Caco-2 (cell line): Measurements from ENCODE around the gene TBX6. TPM values are rescaled to one million over a fixed set of nuclear protein-coding genes. Genes with fewer than 3 reads are reported as not detected.

ENCODE experiments used
- BruUV-seq: library from RNA; stranded (reverse); fragments of 400-500 nt; replicated peaks from 2 replicates; lab custom pipeline; 2021; lab: Mats Ljungman, UMichigan
- CTCF ChIA-PET: fragments of 300-600 bp; sonication (Branson Sonifier 250); formaldehyde crosslinking; loops from one replicate; lab custom pipeline; 2022; ENCODE audit warnings: antibody characterized with exemption; lab: Charles Lee
- POLR2A ChIA-PET: fragments of 300-600 bp; sonication (Branson Sonifier 250); formaldehyde crosslinking; loops from one replicate; lab custom pipeline; 2022; ENCODE audit warnings: antibody characterized with exemption; lab: Charles Lee
- DNase-seq, 2 experiments: peaks; one replicate each; pipeline versions ENCODE4 v3.0.0 to v3.0.0-alpha.2; 2020 to 2022
- H3K27me3 ChIP-seq: replicated peaks from 2 replicates; pipeline ENCODE4 v1.6.0; 2011; ENCODE audit warnings: low read length; ENCODE audit not compliant: control insufficient read depth, insufficient read depth
- H3K36me3 ChIP-seq: 2 replicates; pipeline ENCODE4 v1.5.1; 2011; ENCODE audit warnings: low read length; ENCODE audit not compliant: control insufficient read depth, insufficient read depth
- H3K4me1 ChIP-seq: fragments of 250-450 bp; sonication (Bioruptor Pico); 2 replicates; pipeline ENCODE4 v1.5.1; 2020; ENCODE audit warnings: mild to moderate bottlenecking
- H3K4me3 ChIP-seq: 2 replicates; pipeline ENCODE4 v1.5.1; 2011; ENCODE audit warnings: low read depth, mild to moderate bottlenecking, control low read depth, low read length
- H3K9me3 ChIP-seq: fragments of 250-450 bp; sonication (Bioruptor Pico); 2 replicates; pipeline ENCODE4 v1.5.1; 2020; ENCODE audit warnings: mild to moderate bottlenecking, moderate library complexity
- H3K27ac Mint-ChIP-seq: one replicate; pipeline ENCODE4 v1.8.0; 2022; ENCODE audit warnings: mixed read lengths; ENCODE audit not compliant: unreplicated experiment
- H3K27me3 Mint-ChIP-seq: one replicate; pipeline ENCODE4 v1.8.0; 2022; ENCODE audit warnings: mixed read lengths; ENCODE audit not compliant: insufficient read depth, unreplicated experiment
- H3K36me3 Mint-ChIP-seq: one replicate; pipeline ENCODE4 v1.8.0; 2022; ENCODE audit warnings: mild to moderate bottlenecking, mixed read lengths; ENCODE audit not compliant: insufficient read depth, unreplicated experiment
- H3K4me1 Mint-ChIP-seq: one replicate; pipeline ENCODE4 v1.8.0; 2022; ENCODE audit warnings: low read depth, mixed read lengths; ENCODE audit not compliant: unreplicated experiment
- H3K4me3 Mint-ChIP-seq: one replicate; pipeline ENCODE4 v1.8.0; 2022; ENCODE audit warnings: mild to moderate bottlenecking, moderate library complexity, mixed read lengths; ENCODE audit not compliant: unreplicated experiment
- H3K9me3 Mint-ChIP-seq: one replicate; pipeline ENCODE4 v1.8.0; 2022; ENCODE audit warnings: mixed read lengths; ENCODE audit not compliant: unreplicated experiment
- intact Hi-C: fragments of 100-400 bp; cut with micrococcal nuclease; formaldehyde crosslinking; loops from one replicate; pipeline ENCODE4 v1.10.0; 2022; ENCODE audit not compliant: unreplicated experiment
- total RNA-seq: library from RNA; stranded (reverse); gene quantifications from 2 replicates; pipeline ENCODE4 v1.2.3, GENCODE V29; 2022
- TF ChIP-seq, protein P1 (sequence below), 2 experiments: fragments of 200-600 bp in 1 of 2; IDR thresholded peaks; 1 replicate in 1 of 2; 2 replicates in 1 of 2; pipeline versions ENCODE4 v1.5.1 to v1.8.0; 2011 to 2022; ENCODE audit warnings: antibody characterized with exemption in 1 of 2, control low read depth in 1 of 2, inconsistent platforms in 1 of 2, low read depth in 1 of 2, low read length in 1 of 2, mild to moderate bottlenecking in 1 of 2, moderate library complexity in 1 of 2; ENCODE audit not compliant: insufficient read depth in 1 of 2, severe bottlenecking in 1 of 2, unreplicated experiment in 1 of 2

Gene TBX6
- total RNA-seq, 1 experiment from 2014 or later: 1.1 TPM

GRCh38 chr16:30124985-30125379 lies 33.3 kb upstream of the TBX6 start:
- no peaks in the 10 kb centered on the region for H3K9me3 ChIP-seq
- Mint-ChIP-seq H3K36me3 (peaks cover 17% of the 10 kb centered on the region), H3K27me3 (no peaks in the 10 kb centered on the region), H3K27ac (no peak overlapping the region), H3K4me1 (peaks cover 6% of the 10 kb centered on the region), H3K9me3 (no peaks in the 10 kb centered on the region), H3K4me3 (no peak overlapping the region)
- intact Hi-C loops: no loop called here
- peaks cover 7% of the 10 kb centered on the region for H3K4me1 ChIP-seq
- POLR2A ChIA-PET: no interaction called here
- DNase-seq: no peak
- no peak overlapping the region for H3K4me3 ChIP-seq
- no TSS peak for BruUV-seq
- 0 out of 2 replicates have a peak, but pooled peaks cover 1% of the 10 kb centered on the region for H3K36me3 ChIP-seq
- no peaks in the 10 kb centered on the region for H3K27me3 ChIP-seq
- TF ChIP-seq, protein P1, sequence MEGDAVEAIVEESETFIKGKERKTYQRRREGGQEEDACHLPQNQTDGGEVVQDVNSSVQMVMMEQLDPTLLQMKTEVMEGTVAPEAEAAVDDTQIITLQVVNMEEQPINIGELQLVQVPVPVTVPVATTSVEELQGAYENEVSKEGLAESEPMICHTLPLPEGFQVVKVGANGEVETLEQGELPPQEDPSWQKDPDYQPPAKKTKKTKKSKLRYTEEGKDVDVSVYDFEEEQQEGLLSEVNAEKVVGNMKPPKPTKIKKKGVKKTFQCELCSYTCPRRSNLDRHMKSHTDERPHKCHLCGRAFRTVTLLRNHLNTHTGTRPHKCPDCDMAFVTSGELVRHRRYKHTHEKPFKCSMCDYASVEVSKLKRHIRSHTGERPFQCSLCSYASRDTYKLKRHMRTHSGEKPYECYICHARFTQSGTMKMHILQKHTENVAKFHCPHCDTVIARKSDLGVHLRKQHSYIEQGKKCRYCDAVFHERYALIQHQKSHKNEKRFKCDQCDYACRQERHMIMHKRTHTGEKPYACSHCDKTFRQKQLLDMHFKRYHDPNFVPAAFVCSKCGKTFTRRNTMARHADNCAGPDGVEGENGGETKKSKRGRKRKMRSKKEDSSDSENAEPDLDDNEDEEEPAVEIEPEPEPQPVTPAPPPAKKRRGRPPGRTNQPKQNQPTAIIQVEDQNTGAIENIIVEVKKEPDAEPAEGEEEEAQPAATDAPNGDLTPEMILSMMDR (IDR thresholded peaks at IDR 0.05; ENCODE audit: insufficient read depth in 1 of 2, low read depth in 1 of 2, low read length in 1 of 2, severe bottlenecking in 1 of 2, unreplicated experiment in 1 of 2): no peak
- CTCF ChIA-PET: interaction anchor here (1.0 to 2.2 kb wide), 2 partner anchors 13 to 34 kb away, joined by 3 to 8 read pairs; partner anchors contain the start of gene TBX6

DNA sequence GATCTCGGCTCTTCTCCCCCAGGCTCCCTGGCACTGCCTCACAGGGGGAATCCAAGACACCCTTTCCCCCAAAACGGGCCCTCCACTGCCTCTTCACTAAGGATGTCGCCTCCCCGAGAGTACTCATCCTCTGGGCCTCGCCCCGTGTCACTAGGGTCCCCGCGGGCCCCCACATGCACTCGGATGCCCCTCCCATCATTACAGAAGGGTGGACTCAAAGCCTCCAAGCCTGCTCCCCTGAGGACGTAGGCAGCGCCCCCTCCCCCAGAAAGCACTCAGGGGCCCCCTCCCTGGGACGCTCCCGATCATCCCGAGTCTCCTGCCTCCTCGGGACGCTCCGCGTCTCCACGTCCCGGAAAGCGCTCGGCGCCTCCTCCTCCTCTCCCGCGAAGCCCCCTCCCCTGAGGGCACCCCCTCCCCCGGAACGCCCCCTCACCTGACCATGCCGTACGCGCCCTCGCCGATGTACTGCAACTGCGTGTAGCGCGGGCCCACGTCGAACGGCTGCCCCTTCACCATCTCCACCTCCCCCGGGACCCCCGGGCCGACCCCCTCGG lies 31.0 kb upstream of the TBX6 start:
- H3K4me3 Mint-ChIP-seq: peak overlapping the region; percentile 85
- peak in 1 of 2 experiments; percentile 48 for DNase-seq
- no TSS peak for BruUV-seq

DNA sequence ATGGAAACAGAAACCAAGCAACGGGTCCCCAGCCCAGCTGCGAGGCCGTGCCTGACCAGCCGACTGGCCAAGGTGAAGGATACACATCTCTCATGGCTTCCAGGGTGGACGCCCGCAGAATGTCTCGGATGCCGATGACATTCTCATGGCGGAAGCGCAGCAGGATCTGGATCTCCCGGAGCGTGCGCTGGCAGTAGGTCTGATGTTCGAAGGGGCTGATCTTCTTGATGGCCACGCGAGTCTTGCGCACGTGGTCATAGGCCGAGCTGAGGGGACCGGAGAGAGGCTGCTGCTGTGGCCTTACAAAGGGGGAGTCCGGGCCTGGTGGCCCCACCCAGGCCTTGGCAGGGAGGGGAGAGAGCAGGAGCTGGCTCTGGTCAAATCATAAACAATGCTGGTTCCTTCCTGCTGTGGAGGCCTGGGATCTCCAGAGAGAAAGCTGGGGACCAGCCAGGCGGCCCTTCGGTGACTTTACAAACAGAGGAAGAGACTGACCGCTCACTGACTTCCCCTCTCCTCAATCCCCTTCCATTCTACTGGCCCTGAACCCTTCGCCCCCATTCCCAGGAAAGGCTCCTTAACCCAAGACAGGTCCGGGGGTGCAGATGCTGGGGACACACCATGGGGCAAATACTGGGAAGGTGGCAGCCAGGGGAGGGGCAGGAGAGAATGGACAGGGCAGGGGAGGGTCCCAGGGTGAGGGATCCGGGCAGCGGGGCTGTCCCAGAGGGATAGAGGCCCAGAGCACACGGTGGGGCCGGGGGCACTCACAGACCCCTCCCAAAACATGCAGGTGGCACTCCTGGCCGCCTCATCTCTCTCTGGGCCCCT lies 30.2 kb upstream of the TBX6 start:
- Histone ChIP-seq H3K9me3 (no peaks in the 10 kb centered on the region), H3K27me3 (no peaks in the 10 kb centered on the region), H3K4me1 (peaks cover 7% of the 10 kb centered on the region), H3K4me3 (peak overlapping the region; percentile 92), H3K36me3 (peaks cover 1% of the 10 kb centered on the region; the same call in 1 of the 2 replicates)
- intact Hi-C loops: loop anchor here (2.0 kb wide), 1 partner anchor 21 kb away; no protein-coding TSS in a partner anchor
- Mint-ChIP-seq H3K27ac (peak overlapping the region; percentile 84), H3K27me3 (no peaks in the 10 kb centered on the region), H3K36me3 (peaks cover 15% of the 10 kb centered on the region), H3K9me3 (no peaks in the 10 kb centered on the region), H3K4me1 (peaks cover 6% of the 10 kb centered on the region), H3K4me3 (peak overlapping the region; percentile 85)
- ChIA-PET CTCF (no interaction called here), POLR2A (no interaction called here)
- TF ChIP-seq, protein P1 (IDR thresholded peaks at IDR 0.05; ENCODE audit: insufficient read depth in 1 of 2, low read depth in 1 of 2, low read length in 1 of 2, severe bottlenecking in 1 of 2, unreplicated experiment in 1 of 2): no peak
- BruUV-seq: no TSS peak
- no peak for DNase-seq

More for the DNA sequence above, 31.0 kb upstream of the TBX6 start:
- Mint-ChIP-seq H3K27ac (peak overlapping the region; percentile 84), H3K9me3 (no peaks in the 10 kb centered on the region), H3K27me3 (no peaks in the 10 kb centered on the region), H3K36me3 (peaks cover 15% of the 10 kb centered on the region), H3K4me1 (peaks cover 6% of the 10 kb centered on the region)
- TF ChIP-seq, protein P1 (IDR thresholded peaks at IDR 0.05; ENCODE audit: insufficient read depth in 1 of 2, low read depth in 1 of 2, low read length in 1 of 2, severe bottlenecking in 1 of 2, unreplicated experiment in 1 of 2): no peak
- ChIA-PET POLR2A (no interaction called here), CTCF (interaction anchor here (1.5 kb wide), 1 partner anchor 61 kb away, joined by 4 read pairs; the partner anchor contains the start of gene CORO1A)
- intact Hi-C loops: loop anchor here (2.0 kb wide), 1 partner anchor 20 kb away; no protein-coding TSS in a partner anchor
- peaks cover 1% of the 10 kb centered on the region; the same call in 1 of the 2 replicates for H3K36me3 ChIP-seq
- H3K9me3 ChIP-seq: no peaks in the 10 kb centered on the region
- H3K4me1 ChIP-seq: peaks cover 7% of the 10 kb centered on the region
- H3K27me3 ChIP-seq: no peaks in the 10 kb centered on the region
- peak overlapping the region; percentile 92 for H3K4me3 ChIP-seq
